ENCODE data around the gene RAP2B.
A peak's percentile ranks its signal among the peaks of the same experiment; 100 is the strongest.
"Not testable (repeated sequence)": the region's sequence is repeated elsewhere in the genome, so short reads cannot be mapped to it uniquely, and the experiment has no call there.

RAP2B gene

GRCh38 chr3:153161714-153162512 is at the start of gene RAP2B:
Gene RAP2B (plus strand): TSS chr3:153162226. CDS start chr3:153162694, 468 bp downstream.
- peak; percentile 92 for DNase-seq (ENCODE audit: low spot score)

DNA sequence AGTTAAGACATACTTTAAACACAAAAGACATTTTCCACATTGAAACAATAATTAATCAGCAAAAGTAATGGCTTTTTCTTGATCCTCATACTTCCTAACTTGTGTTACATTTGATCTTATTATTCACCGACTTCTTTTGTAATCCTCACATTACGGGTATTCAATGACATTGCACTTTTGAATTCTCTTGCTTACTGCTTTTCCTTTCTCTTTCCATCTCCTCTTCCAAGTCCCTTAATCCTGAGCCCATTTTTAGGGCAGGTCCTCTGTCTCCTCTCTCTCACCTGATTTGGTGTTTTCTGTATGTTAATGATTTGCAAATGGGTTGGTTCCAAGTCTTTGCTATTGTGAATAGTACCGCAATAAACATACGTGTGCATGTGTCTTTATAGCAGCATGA is 48.5 kb upstream of the RAP2B start:
- DNase-seq (ENCODE audit: low spot score): no peak

DNA sequence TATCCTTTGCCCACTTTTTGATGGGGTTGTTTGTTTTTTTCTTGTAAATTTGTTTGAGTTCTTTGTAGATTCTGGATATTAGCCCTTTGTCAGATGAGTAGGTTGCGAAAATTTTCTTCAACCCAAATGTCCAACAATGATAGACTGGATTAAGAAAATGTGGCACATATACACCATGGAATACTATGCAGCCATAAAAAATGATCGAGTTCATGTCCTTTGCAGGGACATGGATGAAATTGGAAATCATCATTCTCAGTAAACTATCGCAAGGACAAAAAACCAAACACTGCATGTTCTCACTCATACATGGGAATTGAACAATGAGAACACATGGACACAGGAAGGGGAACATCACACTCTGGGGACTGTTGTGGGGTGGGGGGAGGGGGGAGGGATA is 47.8 kb upstream of the RAP2B start:
- not testable (repeated sequence) for DNase-seq (ENCODE audit: low spot score)

DNA sequence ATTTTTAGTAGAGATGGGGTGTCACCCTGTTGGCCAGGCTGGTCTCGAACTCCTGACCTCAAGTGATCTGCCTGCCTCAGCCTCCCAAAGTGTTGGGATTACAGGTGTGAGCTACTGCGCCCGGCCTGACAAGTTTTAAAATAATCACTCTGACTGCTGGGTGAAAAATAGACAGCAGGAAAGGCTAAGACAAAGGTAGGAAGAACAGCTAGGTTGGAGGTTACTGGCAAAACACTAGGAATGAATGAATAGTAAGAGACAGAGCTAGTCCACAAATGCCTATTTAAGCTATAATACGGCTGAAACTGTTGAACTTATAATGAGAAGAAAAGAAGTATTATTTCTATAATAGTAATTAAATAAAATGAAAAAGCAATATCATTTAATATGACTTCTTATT is 46.7 kb upstream of the RAP2B start:
- no peak for DNase-seq (ENCODE audit: low spot score)

- no peak for DNase-seq (ENCODE audit: low spot score)
Measured at GRCh38 chr3:153127788-153128187, 34.2 kb upstream of the RAP2B start.

GRCh38 chr3:153129426-153129825 is 32.6 kb upstream of the RAP2B start:
- no peak for DNase-seq (ENCODE audit: low spot score)

- DNase-seq (ENCODE audit: low spot score): no peak
Measured at GRCh38 chr3:153129866-153130265, 32.2 kb upstream of the RAP2B start.

DNA sequence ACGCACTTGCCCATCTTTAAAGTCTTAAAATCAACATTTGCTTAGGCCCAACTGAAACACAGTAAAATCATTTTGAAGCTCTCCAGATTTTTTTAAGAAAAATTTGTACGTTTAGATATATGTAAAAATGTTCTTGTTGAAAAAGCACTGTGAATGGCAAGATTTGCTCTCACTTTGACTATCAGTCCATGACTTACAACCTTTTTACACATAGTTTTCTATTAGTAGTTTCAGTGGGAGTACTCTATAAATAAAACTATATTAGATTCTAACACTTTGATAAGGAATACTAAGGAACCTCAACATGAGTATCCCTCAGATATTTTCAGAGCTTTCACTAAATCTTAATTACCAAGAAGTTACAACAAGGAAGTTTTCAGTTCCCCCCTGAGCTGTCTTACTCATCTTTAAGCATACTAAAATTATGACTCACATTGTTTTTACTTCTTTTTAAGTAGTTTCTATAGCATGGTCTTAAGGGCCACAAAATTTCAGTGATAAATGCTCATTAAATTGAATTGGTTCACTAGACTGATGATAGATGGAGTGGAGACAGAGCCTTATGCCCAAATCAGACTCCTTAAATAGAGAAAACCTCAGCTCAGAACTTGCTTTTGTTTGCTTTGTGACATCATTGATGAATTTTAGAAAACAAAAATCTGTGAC is 31.6 kb upstream of the RAP2B start:
- no peak for DNase-seq (ENCODE audit: low spot score)

DNA sequence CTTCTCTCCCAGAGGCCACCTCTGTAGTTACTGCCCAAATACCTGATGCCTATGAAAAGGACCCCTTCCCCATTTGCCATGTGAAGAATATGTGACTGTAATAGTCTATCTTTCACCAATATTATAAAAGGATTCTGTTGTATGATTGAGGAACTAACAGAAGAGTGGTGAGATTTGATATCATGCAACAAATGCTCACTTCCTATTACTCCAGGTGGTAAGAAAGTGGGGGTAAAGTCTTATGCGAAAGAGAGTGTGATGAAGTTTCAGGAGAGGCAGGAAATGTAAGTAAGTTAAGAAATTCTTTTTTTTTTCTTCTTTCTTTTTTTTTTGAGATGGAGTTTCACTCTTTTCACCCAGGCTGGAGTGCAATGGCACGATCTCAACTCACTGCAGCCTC is 24.4 kb upstream of the RAP2B start:
- DNase-seq (ENCODE audit: low spot score): no peak

- no peak for DNase-seq (ENCODE audit: low spot score)
Measured at GRCh38 chr3:153138276-153139210, 23.5 kb upstream of the RAP2B start.

DNA sequence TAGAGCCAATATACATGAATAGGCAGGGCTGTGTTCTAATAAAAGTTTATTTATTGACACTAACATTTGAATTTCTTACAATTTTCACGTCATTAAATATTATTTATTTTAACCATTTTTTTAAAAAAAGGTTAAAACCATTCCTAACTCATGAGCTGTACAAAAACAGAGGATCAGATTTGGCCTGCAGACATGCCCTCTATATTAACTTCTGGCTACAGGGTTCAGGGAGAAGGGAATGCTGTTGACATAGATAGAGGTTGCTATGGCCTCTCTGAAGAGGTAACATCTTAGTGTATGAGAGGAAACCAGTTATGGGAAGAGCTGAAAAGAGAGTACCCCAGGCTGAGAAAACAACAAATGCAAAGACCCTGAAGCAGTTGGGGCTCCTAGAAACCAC is 19.1 kb upstream of the RAP2B start:
- DNase-seq (ENCODE audit: low spot score): no peak

DNA sequence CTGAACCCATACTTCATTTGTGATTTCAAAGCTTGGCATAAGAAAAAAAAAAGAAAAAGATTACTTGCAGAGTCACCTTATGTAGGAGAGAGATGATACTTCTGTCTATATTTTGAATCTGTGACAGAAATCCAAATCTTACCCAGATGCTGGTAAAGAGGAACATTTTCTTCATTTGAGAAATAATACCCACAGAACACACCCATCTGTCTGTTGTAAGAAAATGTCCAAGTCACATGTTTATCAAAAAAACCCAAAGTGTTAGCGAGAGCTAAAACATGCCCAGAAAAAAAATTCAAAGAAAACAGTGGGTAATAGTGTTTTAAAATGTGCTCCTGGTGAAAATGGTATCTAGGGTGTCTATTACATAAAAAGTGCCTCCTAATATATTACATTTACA is 18.0 kb upstream of the RAP2B start:
- no peak for DNase-seq (ENCODE audit: low spot score)

DNA sequence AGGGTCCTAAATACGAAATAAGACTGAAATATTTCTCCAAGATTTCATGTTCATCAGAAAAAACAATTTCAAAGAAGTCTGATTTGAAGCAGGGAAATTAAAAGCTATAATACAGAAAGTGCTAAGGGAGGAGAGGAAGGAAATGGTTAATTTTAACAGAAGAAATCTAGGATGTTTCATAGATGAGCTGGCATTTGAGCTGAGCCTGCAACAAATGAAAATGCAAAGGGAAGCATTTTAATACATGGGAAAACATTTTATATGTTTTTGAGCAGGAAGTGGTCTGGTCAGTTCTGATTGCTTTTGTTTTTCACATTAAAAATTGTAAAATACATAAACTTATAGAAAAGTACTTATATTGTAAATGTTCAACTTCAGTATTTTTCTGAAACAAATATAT is 17.2 kb upstream of the RAP2B start:
- DNase-seq (ENCODE audit: low spot score): no peak

DNA sequence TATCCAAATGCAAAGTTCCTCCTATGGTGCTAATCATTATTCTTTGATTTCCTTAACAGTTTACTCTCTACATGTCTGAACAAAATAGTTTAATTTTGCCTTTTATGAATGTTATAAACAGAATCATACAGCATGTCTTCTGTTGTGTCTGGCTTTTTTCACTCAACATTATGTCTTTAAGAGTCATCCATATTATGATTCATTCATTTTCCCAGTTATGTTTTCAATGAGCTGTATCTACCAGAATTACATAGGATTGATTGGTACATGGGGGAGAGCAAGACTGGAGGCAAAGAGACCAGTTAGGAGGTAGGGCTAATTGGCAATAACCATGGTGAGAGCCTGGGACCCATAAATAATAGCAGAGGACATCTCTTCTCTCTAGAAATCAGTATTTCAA is 16.6 kb upstream of the RAP2B start:
- no peak for DNase-seq (ENCODE audit: low spot score)

DNA sequence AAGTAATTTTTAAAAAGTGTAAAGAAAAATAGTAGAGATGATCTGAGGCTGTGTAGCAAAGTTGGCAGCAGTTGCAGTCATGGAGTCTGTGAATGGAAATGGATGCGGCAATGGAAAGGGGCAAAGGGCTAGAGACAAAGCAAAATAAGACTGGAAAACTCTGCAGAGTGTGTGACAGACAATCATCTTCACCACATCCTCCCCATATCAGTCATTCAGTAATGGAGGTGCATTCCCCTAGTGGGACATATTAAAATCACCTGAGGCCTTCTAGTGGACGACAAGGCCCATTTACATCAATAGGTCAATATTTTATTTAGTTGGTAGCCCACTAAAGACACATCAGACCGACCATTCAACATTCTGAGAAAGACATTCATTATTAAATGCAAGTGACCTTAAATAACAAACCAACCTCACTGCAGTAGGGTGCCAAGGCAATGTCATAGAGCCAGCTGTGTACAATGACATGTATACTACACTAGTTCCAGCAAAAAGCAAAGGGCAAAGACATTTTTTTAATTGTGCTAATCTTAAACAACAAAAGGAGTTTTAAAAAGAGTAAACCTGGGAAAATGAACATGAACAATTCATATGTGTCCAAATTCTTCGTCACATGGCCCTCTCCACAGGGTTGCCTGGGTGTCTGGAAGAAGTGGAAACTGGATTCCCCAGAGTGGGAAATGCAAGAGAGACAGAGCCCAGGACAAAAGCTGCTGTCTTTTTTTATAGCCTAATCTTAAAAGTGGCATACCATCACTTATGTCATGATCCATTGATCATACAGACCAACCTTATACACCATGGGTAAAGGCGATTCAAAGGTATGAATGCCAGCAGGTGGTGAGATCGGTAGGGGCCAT is 15.6 kb upstream of the RAP2B start:
- DNase-seq (ENCODE audit: low spot score): no peak

GRCh38 chr3:153150991-153151390 is 11.0 kb upstream of the RAP2B start:
- DNase-seq (ENCODE audit: low spot score): no peak

DNA sequence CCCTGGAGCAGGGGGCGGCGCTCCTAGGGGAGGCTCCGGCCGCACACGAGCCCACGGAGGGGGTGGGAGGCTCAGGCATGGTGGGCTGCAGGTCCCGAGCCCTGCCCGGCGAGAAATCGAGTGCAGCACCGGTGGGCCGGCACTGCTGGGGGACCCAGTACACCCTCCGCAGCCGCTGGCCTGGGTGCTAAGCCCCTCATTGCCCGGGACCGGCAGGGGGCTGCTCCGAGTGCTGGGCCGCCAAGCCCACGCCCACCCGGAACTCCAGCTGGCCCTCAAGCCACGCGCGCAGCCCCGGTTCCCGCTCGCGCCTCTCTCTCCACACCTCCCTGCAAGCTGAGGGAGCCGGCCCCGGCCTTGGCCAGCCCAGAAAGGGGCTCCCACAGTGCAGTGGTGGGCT is 6.2 kb upstream of the RAP2B start:
- DNase-seq (ENCODE audit: low spot score): not testable (repeated sequence)

DNA sequence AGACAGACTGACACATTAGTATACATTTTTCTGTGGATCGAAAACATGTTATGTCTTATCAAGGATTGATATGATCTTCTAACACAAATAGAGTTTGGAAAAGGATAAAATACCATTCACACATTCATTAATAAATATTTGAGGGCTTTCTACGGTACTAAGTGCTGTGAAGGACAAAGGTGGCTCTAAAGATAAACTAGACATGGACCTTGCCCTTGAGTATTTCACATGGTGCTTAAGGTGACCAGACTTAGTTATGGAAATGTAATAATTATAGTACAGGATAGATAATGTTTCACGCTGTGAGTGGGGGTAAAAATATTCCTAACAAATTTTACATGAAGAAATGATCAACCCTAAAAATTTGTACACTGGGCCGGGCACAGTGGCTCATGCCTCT is 3.8 kb upstream of the RAP2B start:
- no peak for DNase-seq (ENCODE audit: low spot score)

- no peak for DNase-seq (ENCODE audit: low spot score)
Measured at GRCh38 chr3:153158961-153159735, 2.9 kb upstream of the RAP2B start.

DNA sequence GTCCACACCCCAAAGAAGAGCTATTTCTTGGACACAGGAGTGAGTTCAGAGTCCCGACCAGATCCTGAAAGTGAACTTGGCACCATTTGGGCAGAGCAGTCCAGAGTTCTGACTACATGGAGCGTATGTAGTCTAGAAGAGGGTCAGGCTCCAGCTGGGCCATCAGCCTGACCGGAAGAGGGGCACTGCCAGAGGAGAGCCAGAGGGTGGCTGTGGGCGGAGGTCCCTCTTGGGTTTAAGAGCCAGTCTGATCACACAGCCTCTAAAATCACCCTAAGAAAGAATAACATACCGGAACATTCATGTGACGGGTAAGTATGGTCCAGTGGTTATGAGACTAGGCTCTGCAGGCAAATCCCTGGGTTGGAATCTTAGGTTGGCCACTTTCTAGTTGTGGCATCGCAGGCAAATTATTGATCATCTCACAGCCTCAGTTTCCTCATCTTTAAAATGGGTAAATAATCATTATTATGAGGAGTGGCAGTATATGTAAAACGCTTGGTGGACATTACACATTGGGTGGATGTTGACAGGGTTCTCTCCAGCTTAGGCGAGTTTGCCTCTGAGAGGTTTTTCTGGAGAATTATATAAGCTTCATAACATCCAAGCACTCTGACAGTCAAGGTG is 2.1 kb upstream of the RAP2B start:
- DNase-seq (ENCODE audit: low spot score): no peak

Data from hematopoietic multipotent progenitor cell treated with erythropoietin and hydrocortisone succinate and interleukin-3 and kit ligand, for 15 days (in vitro differentiated cells).